GM08714 (cell line): ENCODE results near the gene BCL2L11.

Experiments used
- H3K4me3 ChIP-seq: fragments of 200-500 bp; sonication (Bioruptor generic); 2 replicates; pipeline ENCODE4 v1.5.1; 2014; ENCODE audit warnings: mild to moderate bottlenecking, low read length, inconsistent platforms
- ZNF274 ChIP-seq: IDR thresholded peaks from 2 replicates; pipeline ENCODE4 v1.6.1; 2012; ENCODE audit warnings: mild to moderate bottlenecking, low read depth, low read length

The BCL2L11 gene

DNA sequence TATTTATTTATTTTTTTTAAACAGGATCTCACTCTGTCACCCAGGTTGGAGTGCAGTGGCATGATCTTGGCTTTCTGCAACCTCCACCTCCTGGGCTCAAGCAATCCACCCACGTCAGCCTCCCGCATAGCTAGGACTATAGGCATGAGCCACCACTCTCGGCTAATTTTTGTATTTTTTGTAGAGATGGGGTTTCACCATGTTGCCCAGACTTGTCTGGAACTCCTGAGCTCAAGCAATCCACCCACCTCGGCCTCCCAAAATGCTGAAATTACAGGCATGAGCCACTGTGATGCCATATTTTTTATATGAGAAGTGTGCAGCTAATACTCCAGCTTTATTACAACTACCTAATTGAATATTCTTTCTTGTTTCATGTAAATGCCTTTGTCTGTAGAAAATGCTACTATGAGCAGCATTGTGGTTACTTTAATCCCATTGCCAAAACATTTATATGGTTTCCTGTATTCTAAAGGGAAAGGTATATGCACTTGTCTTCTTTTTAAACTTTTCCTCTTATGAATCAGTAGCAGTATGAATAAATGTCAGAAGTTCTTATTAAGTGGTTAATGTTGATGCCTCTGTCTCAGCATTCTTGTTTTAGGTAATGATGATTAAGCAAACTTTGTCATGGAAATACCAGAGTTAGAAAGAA is 9.5 kb upstream of the BCL2L11 start:
- no peak overlapping the region for H3K4me3 ChIP-seq
- TF ChIP-seq ZNF274 = no peak

DNA sequence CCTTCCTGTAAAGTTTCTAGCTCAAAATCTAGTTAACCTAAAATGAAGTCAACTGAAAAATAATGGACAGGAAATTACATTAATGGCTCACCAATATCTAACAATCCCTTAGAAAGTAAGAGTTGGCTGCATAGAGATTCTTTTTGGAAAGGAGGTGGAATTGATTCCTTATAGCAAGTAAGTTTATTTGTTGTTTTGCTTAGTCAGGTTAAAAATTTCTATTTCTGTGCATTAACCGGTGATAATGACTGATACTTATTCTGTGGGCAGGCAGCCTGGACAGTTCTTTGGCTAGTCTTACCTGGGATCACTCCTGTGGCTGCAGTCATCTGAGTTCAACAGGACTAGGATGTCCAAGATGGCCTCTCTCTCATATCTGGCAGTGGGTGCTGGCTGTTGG is 6.9 kb upstream of the BCL2L11 start:
- no peak for TF ChIP-seq ZNF274
- H3K4me3 ChIP-seq = no peak overlapping the region

DNA sequence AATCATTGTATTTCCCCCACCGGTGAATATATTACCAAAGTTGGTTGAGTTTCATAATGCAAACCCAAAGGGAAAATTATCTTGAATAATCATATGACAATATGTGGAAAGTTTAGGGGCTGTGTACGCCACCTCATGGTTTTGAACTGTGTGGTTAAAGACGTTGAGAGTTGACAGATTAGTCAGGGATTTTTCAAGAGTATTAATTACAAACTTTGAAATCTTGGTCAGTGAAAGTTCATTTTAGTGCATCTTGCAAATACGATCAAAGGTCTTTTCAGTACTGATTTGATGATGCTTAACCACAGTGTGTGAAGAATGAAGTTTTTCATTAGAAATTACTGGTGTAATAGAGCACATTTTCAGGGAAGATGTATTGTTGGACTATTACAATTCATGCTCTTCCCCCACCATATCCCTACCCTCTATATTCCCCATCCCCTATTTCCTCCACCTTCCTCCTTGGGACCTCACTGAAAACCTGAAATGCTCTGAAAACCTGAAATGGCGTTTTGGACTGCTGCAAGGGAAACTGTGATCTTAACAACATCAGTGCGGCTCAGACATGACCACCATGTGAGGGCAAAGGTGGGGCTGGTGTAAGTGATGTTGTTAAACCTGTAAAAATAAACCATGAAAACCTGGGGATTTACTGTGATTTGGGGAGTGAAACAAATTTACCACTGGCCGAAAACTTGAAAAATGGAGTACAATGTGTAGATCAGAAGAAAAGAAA is 4.5 kb upstream of the BCL2L11 start:
- TF ChIP-seq ZNF274 = no peak
- H3K4me3 ChIP-seq = no peak overlapping the region

- TF ChIP-seq ZNF274 = no peak
- H3K4me3 ChIP-seq = no peak overlapping the region; the same call in 1 of the 2 replicates
Measured at GRCh38 chr2:111116843-111117597, 3.7 kb upstream of the BCL2L11 start.

- no peak overlapping the region; the same call in 1 of the 2 replicates for H3K4me3 ChIP-seq
- no peak for TF ChIP-seq ZNF274
Measured at GRCh38 chr2:111117598-111118480, 2.9 kb upstream of the BCL2L11 start.

- TF ChIP-seq ZNF274 = no peak
- no peak overlapping the region; the same call in 1 of the 2 replicates for H3K4me3 ChIP-seq
Measured at GRCh38 chr2:111118481-111118980, 2.2 kb upstream of the BCL2L11 start.

- TF ChIP-seq ZNF274 = no peak
- H3K4me3 ChIP-seq = no peak overlapping the region; the same call in 1 of the 2 replicates
Measured at GRCh38 chr2:111118981-111119821, 1.5 kb upstream of the BCL2L11 start.

- no peak for TF ChIP-seq ZNF274
- H3K4me3 ChIP-seq = peak overlapping the region; percentile 24; the same call in 1 of the 2 replicates
Measured at GRCh38 chr2:111119822-111120252, 877 bp upstream of the BCL2L11 start.

GRCh38 chr2:111121028-111121827 is 514 bp downstream of the BCL2L11 start:
- no peak for TF ChIP-seq ZNF274
- H3K4me3 ChIP-seq = peak overlapping the region; percentile 77

DNA sequence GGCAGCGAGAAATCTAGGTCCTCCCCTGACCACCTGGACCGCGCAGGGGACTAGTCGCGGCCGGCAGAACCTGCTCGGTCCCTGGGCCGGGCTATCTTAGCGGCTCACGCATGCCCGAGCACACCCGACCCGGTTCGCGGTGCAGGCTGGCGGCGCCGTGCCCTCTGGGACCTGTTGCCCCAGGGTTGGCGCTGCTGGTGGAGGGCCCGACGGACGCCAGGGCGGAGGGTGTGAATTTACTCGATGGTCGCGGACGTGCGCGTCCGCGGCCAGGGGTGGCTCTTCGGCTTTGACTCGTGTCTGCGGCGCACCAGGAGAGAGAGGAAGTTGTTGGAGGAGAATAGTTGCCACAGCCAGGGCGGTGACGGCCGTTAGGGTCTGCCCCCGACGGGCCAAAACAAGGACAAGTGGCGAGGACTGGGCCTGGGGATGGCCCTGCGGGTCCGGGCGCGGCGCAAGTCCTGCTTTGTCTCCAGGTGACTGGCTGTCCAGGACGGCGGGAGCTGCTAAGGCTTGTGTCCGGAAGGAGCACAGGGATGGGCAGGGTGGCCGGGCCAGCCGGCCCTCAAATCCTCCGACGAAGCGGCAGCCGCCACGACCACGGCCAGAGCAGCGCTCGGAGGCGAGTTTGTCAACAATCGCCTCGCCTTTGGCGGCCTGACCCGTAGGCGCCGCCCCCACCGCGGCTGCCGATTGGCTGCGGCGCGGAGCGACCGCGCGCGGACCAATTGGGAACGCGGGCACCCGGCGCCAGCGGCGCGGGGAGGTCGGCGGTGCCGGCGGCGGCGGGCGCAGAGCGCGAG is 1.3 kb downstream of the BCL2L11 start:
- peak overlapping the region; percentile 77 for H3K4me3 ChIP-seq
- TF ChIP-seq ZNF274 = no peak
